DND-41 (cell line): ENCODE data around the gene MIGA1.
"Not testable (repeated sequence)": the region's sequence is repeated elsewhere in the genome, so short reads cannot be mapped to it uniquely, and the experiment has no call there.

Experiments
- EZH2 ChIP-seq: IDR thresholded peaks from 3 replicates; pipeline ENCODE4 v1.6.1; 2012; ENCODE audit warnings: borderline replicate concordance, low read depth, mild to moderate bottlenecking, moderate library complexity, low read length, inconsistent platforms; ENCODE audit not compliant: severe bottlenecking
- TF ChIP-seq, protein P1 (sequence below): IDR thresholded peaks from 2 replicates; pipeline ENCODE4 v1.5.1; 2012; ENCODE audit warnings: borderline replicate concordance, low read length, moderate library complexity, mild to moderate bottlenecking; ENCODE audit not compliant: poor library complexity, severe bottlenecking; ENCODE audit errors: extremely low read depth

DNA sequence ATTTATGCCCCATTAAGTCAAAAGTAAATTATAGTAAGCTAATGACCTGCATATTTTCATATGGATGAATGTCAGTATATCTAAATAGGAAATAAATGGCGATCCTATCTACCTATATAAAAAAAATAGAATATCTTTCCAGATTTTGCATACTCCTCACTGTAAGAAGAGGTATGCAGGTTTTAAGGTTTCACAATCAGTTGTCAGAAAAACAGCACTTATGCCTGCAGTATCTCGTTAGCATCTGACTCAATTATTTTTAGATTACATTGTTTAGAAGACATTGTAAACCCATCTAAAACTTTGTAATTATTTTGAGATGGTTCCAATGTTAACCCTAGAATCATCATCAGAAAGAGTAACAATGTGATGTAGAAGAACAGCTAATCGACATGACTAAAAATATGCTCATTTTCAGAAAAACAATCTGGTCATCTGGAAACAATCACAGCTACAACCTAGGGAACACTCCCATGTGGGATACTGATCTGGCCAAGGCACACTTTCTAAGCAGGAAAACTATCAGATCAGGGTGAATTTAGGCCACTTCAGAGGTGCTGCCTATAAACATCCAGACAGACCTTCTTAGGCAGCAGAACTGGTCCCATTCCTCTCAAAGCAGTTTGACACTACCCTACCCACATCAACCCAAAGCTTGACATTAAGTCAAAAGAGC lies 30.5 kb downstream of the MIGA1 start:
- TF ChIP-seq, protein P1, sequence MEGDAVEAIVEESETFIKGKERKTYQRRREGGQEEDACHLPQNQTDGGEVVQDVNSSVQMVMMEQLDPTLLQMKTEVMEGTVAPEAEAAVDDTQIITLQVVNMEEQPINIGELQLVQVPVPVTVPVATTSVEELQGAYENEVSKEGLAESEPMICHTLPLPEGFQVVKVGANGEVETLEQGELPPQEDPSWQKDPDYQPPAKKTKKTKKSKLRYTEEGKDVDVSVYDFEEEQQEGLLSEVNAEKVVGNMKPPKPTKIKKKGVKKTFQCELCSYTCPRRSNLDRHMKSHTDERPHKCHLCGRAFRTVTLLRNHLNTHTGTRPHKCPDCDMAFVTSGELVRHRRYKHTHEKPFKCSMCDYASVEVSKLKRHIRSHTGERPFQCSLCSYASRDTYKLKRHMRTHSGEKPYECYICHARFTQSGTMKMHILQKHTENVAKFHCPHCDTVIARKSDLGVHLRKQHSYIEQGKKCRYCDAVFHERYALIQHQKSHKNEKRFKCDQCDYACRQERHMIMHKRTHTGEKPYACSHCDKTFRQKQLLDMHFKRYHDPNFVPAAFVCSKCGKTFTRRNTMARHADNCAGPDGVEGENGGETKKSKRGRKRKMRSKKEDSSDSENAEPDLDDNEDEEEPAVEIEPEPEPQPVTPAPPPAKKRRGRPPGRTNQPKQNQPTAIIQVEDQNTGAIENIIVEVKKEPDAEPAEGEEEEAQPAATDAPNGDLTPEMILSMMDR: not testable (repeated sequence)
- not testable (repeated sequence) for TF ChIP-seq EZH2
